ENCODE data around the gene DTX2.
"Not testable (repeated sequence)": the region's sequence is repeated elsewhere in the genome, so short reads cannot be mapped to it uniquely, and the experiment has no call there.

DTX2 gene

GRCh38 chr7:76484456-76484855, 22.9 kb downstream of the DTX2 start:
- H3K79me2 ChIP-seq (ENCODE audit: control insufficient read depth, insufficient read depth, low read length, poor library complexity); H3K4me1 ChIP-seq (ENCODE audit: control insufficient read depth in 1 of 2, insufficient read depth in 2 of 2, low read length in 2 of 2); H3K4me2 ChIP-seq (ENCODE audit: low read length); H4K8ac ChIP-seq (ENCODE audit: low read depth, low read length); H3K9ac ChIP-seq (ENCODE audit: low read length); H3K27me3 ChIP-seq (ENCODE audit: insufficient read depth, low read length); H3K14ac ChIP-seq (ENCODE audit: low read length); H4K12ac ChIP-seq (ENCODE audit: low read depth, low read length); H2BK12ac ChIP-seq (ENCODE audit: low read length); H3K27ac ChIP-seq (ENCODE audit: low read depth, low read length); H4K91ac ChIP-seq (ENCODE audit: low read depth, low read length); H2AFZ ChIP-seq (ENCODE audit: insufficient read depth, low read length, poor library complexity); H3K18ac ChIP-seq (ENCODE audit: low read length); H3K4ac ChIP-seq (ENCODE audit: low read depth, low read length); H2BK5ac ChIP-seq (ENCODE audit: low read depth, low read length, poor library complexity); H3K79me1 ChIP-seq (ENCODE audit: low read length); H3K23ac ChIP-seq (ENCODE audit: low read length); H2BK120ac ChIP-seq (ENCODE audit: insufficient read depth, low read length, poor library complexity); H3K9me3 ChIP-seq (ENCODE audit: insufficient read depth, low read depth, low read length); DNase-seq; H2AK5ac ChIP-seq (ENCODE audit: low read length); H3K4me3 ChIP-seq (ENCODE audit: low read depth, low read length): not testable (repeated sequence)
- peaks cover 13 to 15% of the 10 kb centered on the region in 2 experiments for H3K36me3 ChIP-seq (ENCODE audit: control insufficient read depth in 1 of 2, insufficient read depth in 2 of 2, low read length in 2 of 2)
- no CpG with 5 or more reads among the region's 12 CpGs for WGBS (ENCODE audit: extremely low coverage, insufficient coverage, insufficient read length)

- H3K36me3 ChIP-seq (ENCODE audit: control insufficient read depth in 1 of 2, insufficient read depth in 2 of 2, low read length in 2 of 2) = peaks cover 10 to 13% of the 10 kb centered on the region in 2 experiments
- not testable (repeated sequence) for H3K4me1 ChIP-seq (ENCODE audit: control insufficient read depth in 1 of 2, insufficient read depth in 2 of 2, low read length in 2 of 2); H2BK5ac ChIP-seq (ENCODE audit: low read depth, low read length, poor library complexity); H3K23ac ChIP-seq (ENCODE audit: low read length); H3K79me1 ChIP-seq (ENCODE audit: low read length); H3K27ac ChIP-seq (ENCODE audit: low read depth, low read length); H3K79me2 ChIP-seq (ENCODE audit: control insufficient read depth, insufficient read depth, low read length, poor library complexity); DNase-seq; H3K4me3 ChIP-seq (ENCODE audit: low read depth, low read length); H3K4ac ChIP-seq (ENCODE audit: low read depth, low read length); H3K4me2 ChIP-seq (ENCODE audit: low read length); H4K8ac ChIP-seq (ENCODE audit: low read depth, low read length); H3K9me3 ChIP-seq (ENCODE audit: insufficient read depth, low read depth, low read length); H3K14ac ChIP-seq (ENCODE audit: low read length); H2BK120ac ChIP-seq (ENCODE audit: insufficient read depth, low read length, poor library complexity); H3K27me3 ChIP-seq (ENCODE audit: insufficient read depth, low read length); H4K12ac ChIP-seq (ENCODE audit: low read depth, low read length); H3K18ac ChIP-seq (ENCODE audit: low read length); H3K9ac ChIP-seq (ENCODE audit: low read length); H4K91ac ChIP-seq (ENCODE audit: low read depth, low read length); H2AFZ ChIP-seq (ENCODE audit: insufficient read depth, low read length, poor library complexity); H2BK12ac ChIP-seq (ENCODE audit: low read length); H2AK5ac ChIP-seq (ENCODE audit: low read length)
- no CpG with 5 or more reads among the region's 20 CpGs for WGBS (ENCODE audit: extremely low coverage, insufficient coverage, insufficient read length)
Observed at GRCh38 chr7:76485822-76486610, 24.5 kb downstream of the DTX2 start.

DNA sequence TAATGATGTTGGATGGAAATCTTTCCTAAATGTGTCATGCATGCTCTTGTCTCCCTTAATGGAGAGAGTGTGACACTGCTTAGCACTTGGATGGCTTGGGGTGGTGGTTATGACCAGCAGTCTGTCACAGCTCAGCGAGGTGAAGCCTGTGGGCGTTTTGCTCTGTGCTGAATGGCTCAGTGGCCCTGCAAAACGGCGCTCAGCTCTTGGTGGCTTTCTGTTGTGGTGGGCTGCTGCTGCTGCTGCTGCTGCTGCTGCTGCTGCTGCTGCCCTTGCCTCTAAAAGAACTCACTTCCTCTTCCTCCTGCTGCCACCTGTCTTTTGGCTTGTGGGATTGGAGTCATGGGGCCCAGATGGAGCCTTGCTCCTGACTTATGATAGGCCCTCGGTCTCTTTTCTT, 25.1 kb downstream of the DTX2 start:
- not testable (repeated sequence) for H3K79me2 ChIP-seq (ENCODE audit: control insufficient read depth, insufficient read depth, low read length, poor library complexity); H3K27ac ChIP-seq (ENCODE audit: low read depth, low read length); H2BK12ac ChIP-seq (ENCODE audit: low read length); H3K14ac ChIP-seq (ENCODE audit: low read length); H2BK5ac ChIP-seq (ENCODE audit: low read depth, low read length, poor library complexity); H2AK5ac ChIP-seq (ENCODE audit: low read length); H3K18ac ChIP-seq (ENCODE audit: low read length); H3K9me3 ChIP-seq (ENCODE audit: insufficient read depth, low read depth, low read length); H3K27me3 ChIP-seq (ENCODE audit: insufficient read depth, low read length); DNase-seq; H4K12ac ChIP-seq (ENCODE audit: low read depth, low read length); H4K8ac ChIP-seq (ENCODE audit: low read depth, low read length); H2AFZ ChIP-seq (ENCODE audit: insufficient read depth, low read length, poor library complexity); H3K4me1 ChIP-seq (ENCODE audit: control insufficient read depth in 1 of 2, insufficient read depth in 2 of 2, low read length in 2 of 2); H3K9ac ChIP-seq (ENCODE audit: low read length); H3K4me3 ChIP-seq (ENCODE audit: low read depth, low read length); H3K4me2 ChIP-seq (ENCODE audit: low read length); H3K23ac ChIP-seq (ENCODE audit: low read length); H4K91ac ChIP-seq (ENCODE audit: low read depth, low read length); H2BK120ac ChIP-seq (ENCODE audit: insufficient read depth, low read length, poor library complexity); H3K79me1 ChIP-seq (ENCODE audit: low read length); H3K4ac ChIP-seq (ENCODE audit: low read depth, low read length)
- WGBS (ENCODE audit: extremely low coverage, insufficient coverage, insufficient read length) = no CpG with 5 or more reads among the region's 5 CpGs
- H3K36me3 ChIP-seq (ENCODE audit: control insufficient read depth in 1 of 2, insufficient read depth in 2 of 2, low read length in 2 of 2) = peaks cover 10 to 13% of the 10 kb centered on the region in 2 experiments

DNA sequence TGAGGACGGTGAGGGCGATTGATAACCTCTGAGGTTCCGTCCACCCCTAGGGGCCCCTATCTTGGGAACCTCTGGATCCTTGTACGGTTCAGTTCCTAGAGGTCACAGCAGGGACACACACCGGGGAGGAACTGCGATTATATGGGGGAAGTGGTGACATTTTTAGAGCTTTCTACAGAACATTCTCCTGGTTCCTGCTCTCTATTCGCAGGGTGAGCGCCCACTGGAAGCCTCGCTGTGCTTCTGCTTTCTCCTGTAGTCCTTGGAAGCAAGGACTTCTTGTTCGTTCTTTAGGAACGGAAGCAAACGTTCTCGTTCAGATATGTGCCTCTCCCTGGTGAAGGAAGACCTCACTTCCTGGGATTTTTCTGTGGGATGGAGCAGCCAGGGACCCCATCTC, 26.5 kb downstream of the DTX2 start:
- not testable (repeated sequence) for DNase-seq; H4K12ac ChIP-seq (ENCODE audit: low read depth, low read length); H3K9me3 ChIP-seq (ENCODE audit: insufficient read depth, low read depth, low read length); H3K9ac ChIP-seq (ENCODE audit: low read length); H3K27me3 ChIP-seq (ENCODE audit: insufficient read depth, low read length); H3K79me1 ChIP-seq (ENCODE audit: low read length); H2BK5ac ChIP-seq (ENCODE audit: low read depth, low read length, poor library complexity); H2AFZ ChIP-seq (ENCODE audit: insufficient read depth, low read length, poor library complexity); H3K79me2 ChIP-seq (ENCODE audit: control insufficient read depth, insufficient read depth, low read length, poor library complexity); H3K4me1 ChIP-seq (ENCODE audit: control insufficient read depth in 1 of 2, insufficient read depth in 2 of 2, low read length in 2 of 2); H2BK120ac ChIP-seq (ENCODE audit: insufficient read depth, low read length, poor library complexity); H3K18ac ChIP-seq (ENCODE audit: low read length); H4K8ac ChIP-seq (ENCODE audit: low read depth, low read length); H3K27ac ChIP-seq (ENCODE audit: low read depth, low read length); H3K4me2 ChIP-seq (ENCODE audit: low read length); H2AK5ac ChIP-seq (ENCODE audit: low read length); H3K23ac ChIP-seq (ENCODE audit: low read length); H4K91ac ChIP-seq (ENCODE audit: low read depth, low read length); H3K36me3 ChIP-seq (ENCODE audit: control insufficient read depth in 1 of 2, insufficient read depth in 2 of 2, low read length in 2 of 2); H3K4ac ChIP-seq (ENCODE audit: low read depth, low read length); H3K14ac ChIP-seq (ENCODE audit: low read length); H2BK12ac ChIP-seq (ENCODE audit: low read length); H3K4me3 ChIP-seq (ENCODE audit: low read depth, low read length)
- WGBS (ENCODE audit: extremely low coverage, insufficient coverage, insufficient read length) = no CpG with 5 or more reads among the region's 13 CpGs
